SK-N-SH treated with all-trans-retinoic acid at 6 μM for 48 hours (cell line): Measurements from ENCODE around the gene FLT1.

Experiments
- ESRRG ChIP-seq: fragments of 250-450 bp; sonication (Bioruptor Pico); IDR thresholded peaks from 2 replicates; pipeline ENCODE4 v1.6.1; 2021; ENCODE audit warnings: mild to moderate bottlenecking
- GLIS3 ChIP-seq: fragments of 250-450 bp; sonication (Bioruptor Pico); IDR thresholded peaks from 2 replicates; pipeline ENCODE4 v1.5.0; 2020; ENCODE audit warnings: mild to moderate bottlenecking, moderate library complexity
- PATZ1 ChIP-seq: fragments of 250-450 bp; sonication (Bioruptor Pico); IDR thresholded peaks from 2 replicates; pipeline ENCODE4 v1.8.0; 2020; ENCODE audit warnings: mild to moderate bottlenecking, moderate library complexity, borderline replicate concordance
- TCF4 ChIP-seq: fragments of 250-450 bp; sonication (Bioruptor Pico); IDR thresholded peaks from 2 replicates; pipeline ENCODE4 v1.8.0; 2021; ENCODE audit warnings: mild to moderate bottlenecking, moderate library complexity, borderline replicate concordance
- ZC3H10 ChIP-seq: fragments of 250-450 bp; sonication (Bioruptor Pico); IDR thresholded peaks from 2 replicates; pipeline ENCODE4 v1.5.1; 2021; ENCODE audit warnings: mild to moderate bottlenecking, moderate library complexity
- ZFP3 ChIP-seq: fragments of 250-450 bp; sonication (Bioruptor Pico); IDR thresholded peaks from 2 replicates; pipeline ENCODE4 v1.5.0; 2020; ENCODE audit warnings: mild to moderate bottlenecking, moderate library complexity
- TF ChIP-seq, protein P1 (sequence below): fragments of 250-450 bp; sonication (Bioruptor Pico); IDR thresholded peaks from 2 replicates; pipeline ENCODE4 v1.5.1; 2021; ENCODE audit warnings: mild to moderate bottlenecking, moderate library complexity

- TF ChIP-seq TCF4 (no peak), ZC3H10 (CRISPR knock-in tag) (no peak), PATZ1 (CRISPR knock-in tag) (no peak), GLIS3 (CRISPR knock-in tag) (no peak), ESRRG (CRISPR knock-in tag) (no peak), ZFP3 (no peak)
- TF ChIP-seq, protein P1, sequence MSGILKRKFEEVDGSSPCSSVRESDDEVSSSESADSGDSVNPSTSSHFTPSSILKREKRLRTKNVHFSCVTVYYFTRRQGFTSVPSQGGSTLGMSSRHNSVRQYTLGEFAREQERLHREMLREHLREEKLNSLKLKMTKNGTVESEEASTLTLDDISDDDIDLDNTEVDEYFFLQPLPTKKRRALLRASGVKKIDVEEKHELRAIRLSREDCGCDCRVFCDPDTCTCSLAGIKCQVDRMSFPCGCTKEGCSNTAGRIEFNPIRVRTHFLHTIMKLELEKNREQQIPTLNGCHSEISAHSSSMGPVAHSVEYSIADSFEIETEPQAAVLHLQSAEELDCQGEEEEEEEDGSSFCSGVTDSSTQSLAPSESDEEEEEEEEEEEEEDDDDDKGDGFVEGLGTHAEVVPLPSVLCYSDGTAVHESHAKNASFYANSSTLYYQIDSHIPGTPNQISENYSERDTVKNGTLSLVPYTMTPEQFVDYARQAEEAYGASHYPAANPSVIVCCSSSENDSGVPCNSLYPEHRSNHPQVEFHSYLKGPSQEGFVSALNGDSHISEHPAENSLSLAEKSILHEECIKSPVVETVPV (CRISPR knock-in tag) = no peak
These were observed 139.7 kb downstream of the FLT1 start for GRCh38 chr13:28355046-28355821.
